Activated naive CD8-positive, alpha-beta T cell treated with anti-CD3 and anti-CD28 coated beads, Interleukin-2, amount 10 ng/mL, durations not matched to agents 7 days and 5 days (primary cell): ENCODE results near the gene COLEC11. TPM values are rescaled to one million over a fixed set of nuclear protein-coding genes. Genes with fewer than 3 reads are reported as not detected.
"Not testable (repeated sequence)": the region's sequence is repeated elsewhere in the genome, so short reads cannot be mapped to it uniquely, and the experiment has no call there.

Experiments
- ATAC-seq: fragments of 150-1000 bp; cut with Tn5 transposase; one replicate; pipeline ENCODE4 v1.10.0; 2021; ENCODE audit warnings: low read depth, moderate library complexity
- POLR2A ChIA-PET: fragments of 350-600 bp; sonication (Branson Sonifier 250); formaldehyde crosslinking; loops from one replicate; lab custom pipeline; 2021; ENCODE audit warnings: antibody characterized with exemption; lab: Charles Lee
- DNase-seq: peaks from one replicate; pipeline ENCODE4 v3.0.0; 2021
- H3K27ac Mint-ChIP-seq: one replicate; pipeline ENCODE4 v1.8.0; 2022; ENCODE audit warnings: mild to moderate bottlenecking, mixed read lengths
- H3K27me3 Mint-ChIP-seq: one replicate; pipeline ENCODE4 v1.8.0; 2022; ENCODE audit warnings: mild to moderate bottlenecking, moderate library complexity, mixed read lengths
- H3K36me3 Mint-ChIP-seq: one replicate; pipeline ENCODE4 v1.8.0; 2021; ENCODE audit warnings: mild to moderate bottlenecking, mixed read lengths
- H3K4me1 Mint-ChIP-seq: one replicate; pipeline ENCODE4 v1.8.0; 2021; ENCODE audit warnings: mixed read lengths
- H3K4me3 Mint-ChIP-seq: one replicate; pipeline ENCODE4 v1.8.0; 2022; ENCODE audit warnings: mild to moderate bottlenecking, moderate library complexity, mixed read lengths
- H3K9me3 Mint-ChIP-seq: one replicate; pipeline ENCODE4 v1.8.0; 2021; ENCODE audit warnings: mixed read lengths
- total RNA-seq, 2 experiments: library from RNA; stranded (reverse); gene quantifications; one replicate each; pipeline ENCODE4 v1.2.3, GENCODE V29; 2021

Gene COLEC11
- total RNA-seq, 2 experiments from 2014 or later, result 0.39 to 0.77 TPM

- Mint-ChIP-seq H3K36me3 (peaks cover 30% of the 10 kb centered on the region), H3K4me3 (peak overlapping the region; percentile 93), H3K9me3 (no peaks in the 10 kb centered on the region), H3K27me3 (no peaks in the 10 kb centered on the region), H3K4me1 (peaks cover 34% of the 10 kb centered on the region), H3K27ac (peak overlapping the region; percentile 91)
- ATAC-seq (no peak), DNase-seq (no peak)
- POLR2A ChIA-PET, result interaction anchor here (0.6 to 3.1 kb wide), 4 partner anchors 9 to 55 kb away, joined by 4 to 27 read pairs (median 14); partner anchors contain the start of genes ADI1 and RNASEH1
Observed at GRCh38 chr2:3574155-3574554, 20.8 kb upstream of the COLEC11 start.

DNA sequence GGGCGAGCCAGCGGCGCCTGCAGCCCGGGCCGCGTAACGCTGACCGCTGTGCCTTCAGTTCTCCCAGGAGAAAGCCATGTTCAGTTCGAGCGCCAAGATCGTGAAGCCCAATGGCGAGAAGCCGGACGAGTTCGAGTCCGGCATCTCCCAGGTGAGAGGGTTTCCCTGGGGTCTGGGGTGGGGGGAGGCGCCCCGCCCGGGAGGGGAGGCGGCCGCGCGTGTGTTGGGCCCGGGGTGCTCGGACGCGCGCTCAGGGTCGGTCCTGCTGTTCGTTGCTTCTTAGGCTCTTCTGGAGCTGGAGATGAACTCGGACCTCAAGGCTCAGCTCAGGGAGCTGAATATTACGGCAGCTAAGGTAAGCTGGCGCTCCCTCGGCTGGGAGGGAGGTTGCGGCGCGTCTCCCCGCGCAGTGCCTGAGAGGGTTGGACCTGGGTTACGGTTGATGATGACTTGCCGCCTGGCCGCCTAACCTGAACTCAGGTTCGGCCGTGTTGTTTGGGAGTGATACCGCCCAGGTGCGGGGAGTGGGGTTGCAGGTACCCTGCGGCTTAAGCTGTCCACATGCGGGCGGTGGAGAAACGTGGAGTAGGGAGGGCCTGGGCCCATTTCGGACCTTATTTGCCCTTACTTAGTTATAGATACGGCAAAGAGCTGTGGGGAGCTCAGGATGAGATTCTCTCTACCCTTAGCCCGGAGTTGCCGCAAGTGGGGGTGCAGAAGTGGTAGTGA, 19.2 kb upstream of the COLEC11 start:
- H3K36me3 Mint-ChIP-seq, result peaks cover 41% of the 10 kb centered on the region
- H3K4me1 Mint-ChIP-seq, result peaks cover 43% of the 10 kb centered on the region
- H3K9me3 Mint-ChIP-seq, result no peaks in the 10 kb centered on the region

GRCh38 chr2:3576263-3576630, 18.7 kb upstream of the COLEC11 start:
- Mint-ChIP-seq H3K4me1 (peaks cover 45% of the 10 kb centered on the region), H3K27ac (peak overlapping the region; percentile 91), H3K36me3 (peaks cover 41% of the 10 kb centered on the region), H3K4me3 (peak overlapping the region; percentile 93)
- not testable (repeated sequence) for DNase-seq, ATAC-seq, H3K9me3 Mint-ChIP-seq, H3K27me3 Mint-ChIP-seq
- POLR2A ChIA-PET, result interaction anchor here (0.7 to 3.1 kb wide), 8 partner anchors 19 to 197 kb away, joined by 3 to 27 read pairs (median 4); partner anchors contain the start of genes ADI1, RNASEH1 and TRAPPC12

More for the DNA sequence above, 19.2 kb upstream of the COLEC11 start:
- H3K4me3 Mint-ChIP-seq, result peak overlapping the region; percentile 93
- POLR2A ChIA-PET, result interaction anchor here (0.7 to 3.1 kb wide), 8 partner anchors 18 to 196 kb away, joined by 3 to 27 read pairs (median 4); partner anchors contain the start of genes ADI1, RNASEH1 and TRAPPC12
- ATAC-seq (peak; percentile 32), DNase-seq (no peak)
- peak overlapping the region; percentile 91 for H3K27ac Mint-ChIP-seq
- H3K27me3 Mint-ChIP-seq, result no peaks in the 10 kb centered on the region

DNA sequence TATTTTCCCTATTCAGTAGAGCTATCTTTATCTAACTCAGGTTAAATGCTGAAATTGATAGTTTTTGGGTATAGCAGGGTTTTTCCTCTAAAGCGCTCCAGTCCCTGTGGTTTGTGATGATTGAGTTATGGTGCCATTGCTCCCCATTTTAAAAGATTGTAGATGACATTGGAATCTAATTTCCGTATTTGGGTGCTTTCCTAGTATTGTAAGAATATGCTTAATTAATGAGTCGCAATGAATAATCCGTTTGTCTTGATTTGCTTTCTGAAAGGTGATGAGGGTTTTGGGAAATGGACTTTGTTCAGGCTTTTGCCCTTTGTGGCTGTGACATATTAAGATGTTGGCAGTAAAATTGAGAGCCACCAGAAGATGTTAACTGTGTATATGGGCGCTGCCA, 15.9 kb upstream of the COLEC11 start:
- H3K4me1 Mint-ChIP-seq, result peaks cover 45% of the 10 kb centered on the region
- DNase-seq, result no peak
- no peak for ATAC-seq
- peak overlapping the region; percentile 1 for H3K4me3 Mint-ChIP-seq
- no peaks in the 10 kb centered on the region for H3K9me3 Mint-ChIP-seq
- no peak overlapping the region for H3K27ac Mint-ChIP-seq
- no peaks in the 10 kb centered on the region for H3K27me3 Mint-ChIP-seq
- peaks cover 43% of the 10 kb centered on the region for H3K36me3 Mint-ChIP-seq
- POLR2A ChIA-PET, result interaction anchor here (1.0 to 1.1 kb wide), 2 partner anchors 20 to 21 kb away, joined by 3 to 6 read pairs; partner anchors contain the start of gene RNASEH1

- H3K27me3 Mint-ChIP-seq, result no peaks in the 10 kb centered on the region
- H3K36me3 Mint-ChIP-seq, result peaks cover 43% of the 10 kb centered on the region
- ATAC-seq (no peak), DNase-seq (no peak)
- POLR2A ChIA-PET, result no interaction called here
- no peak overlapping the region for H3K4me3 Mint-ChIP-seq
- no peaks in the 10 kb centered on the region for H3K9me3 Mint-ChIP-seq
- H3K27ac Mint-ChIP-seq, result no peak overlapping the region
- peaks cover 43% of the 10 kb centered on the region for H3K4me1 Mint-ChIP-seq
Observed at GRCh38 chr2:3580449-3580848, 14.5 kb upstream of the COLEC11 start.

DNA sequence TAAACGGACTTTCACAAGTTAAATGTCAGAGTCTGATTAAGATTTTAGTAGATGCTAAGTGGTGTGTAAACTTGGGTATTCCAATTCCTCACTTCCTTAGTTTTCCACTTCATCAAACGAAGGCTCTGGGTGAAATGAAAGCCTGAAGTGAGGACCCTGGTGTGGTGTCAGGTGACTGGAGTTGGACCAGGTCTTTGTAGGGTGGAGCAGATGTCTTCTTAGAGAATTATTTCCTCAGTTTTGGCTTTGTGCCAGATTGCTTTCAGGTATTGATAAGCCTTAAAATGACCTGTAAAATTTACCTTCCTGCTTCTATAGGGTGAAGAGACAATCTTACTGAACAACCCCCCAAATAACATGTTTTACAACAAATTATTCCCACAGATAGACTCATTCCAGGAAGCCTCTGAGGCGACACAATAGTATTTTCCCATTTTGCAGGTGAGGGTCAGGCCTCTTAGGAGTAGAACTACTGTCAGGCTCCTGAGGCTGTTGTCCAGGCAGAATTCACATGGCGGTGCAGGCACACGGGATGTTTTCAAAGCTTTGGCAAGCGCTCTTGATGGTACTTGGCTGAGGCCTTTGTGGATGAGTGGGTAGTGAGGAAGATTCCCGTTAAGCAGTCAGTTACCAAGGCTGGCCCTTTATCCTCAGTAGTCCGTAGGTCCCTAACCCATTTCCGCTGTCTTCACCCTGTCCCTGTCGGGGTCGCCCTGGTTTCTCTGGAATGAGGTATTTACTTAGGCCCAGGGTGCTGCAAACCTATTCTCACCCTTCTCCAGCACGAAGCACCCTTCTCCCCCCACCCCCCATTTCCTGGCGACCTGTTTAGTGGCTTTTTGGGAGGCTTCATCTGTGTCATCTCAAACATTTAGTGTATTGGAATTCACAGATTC, 13.3 kb upstream of the COLEC11 start:
- POLR2A ChIA-PET, result no interaction called here
- Mint-ChIP-seq H3K27ac (no peak overlapping the region), H3K4me3 (no peak overlapping the region), H3K27me3 (no peaks in the 10 kb centered on the region), H3K36me3 (peaks cover 33% of the 10 kb centered on the region), H3K9me3 (no peaks in the 10 kb centered on the region), H3K4me1 (peaks cover 34% of the 10 kb centered on the region)
- DNase-seq (no peak), ATAC-seq (no peak)

DNA sequence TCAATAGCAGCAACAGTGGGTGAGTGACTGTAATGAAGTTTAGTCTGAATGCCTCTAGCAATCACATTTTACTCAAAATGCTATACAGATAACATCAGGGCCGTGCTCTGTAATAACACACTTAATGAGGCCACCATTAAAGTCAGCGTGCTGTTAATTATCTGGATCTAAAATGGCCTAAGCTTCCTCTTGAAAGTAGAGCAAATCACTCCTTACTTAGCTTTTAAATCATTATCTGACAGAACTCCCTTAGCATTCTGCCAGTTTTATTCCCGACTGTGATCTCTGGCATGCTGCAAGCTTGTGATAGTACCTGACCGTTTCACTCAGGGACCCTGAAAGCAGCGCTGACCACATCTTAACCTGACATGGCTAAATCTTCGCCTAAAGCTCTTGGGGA, 10.8 kb upstream of the COLEC11 start:
- peaks cover 14% of the 10 kb centered on the region for H3K36me3 Mint-ChIP-seq
- H3K27me3 Mint-ChIP-seq, result no peaks in the 10 kb centered on the region
- no peaks in the 10 kb centered on the region for H3K9me3 Mint-ChIP-seq
- POLR2A ChIA-PET, result no interaction called here
- H3K4me3 Mint-ChIP-seq, result no peak overlapping the region
- DNase-seq (no peak), ATAC-seq (no peak)
- H3K4me1 Mint-ChIP-seq, result peaks cover 16% of the 10 kb centered on the region
- no peak overlapping the region for H3K27ac Mint-ChIP-seq

GRCh38 chr2:3584608-3585260, 10.2 kb upstream of the COLEC11 start:
- Mint-ChIP-seq H3K9me3 (no peaks in the 10 kb centered on the region), H3K4me3 (no peak overlapping the region), H3K27ac (no peak overlapping the region), H3K36me3 (peaks cover 9% of the 10 kb centered on the region), H3K27me3 (no peaks in the 10 kb centered on the region), H3K4me1 (peaks cover 11% of the 10 kb centered on the region)
- ATAC-seq (no peak), DNase-seq (no peak)
- POLR2A ChIA-PET, result no interaction called here

DNA sequence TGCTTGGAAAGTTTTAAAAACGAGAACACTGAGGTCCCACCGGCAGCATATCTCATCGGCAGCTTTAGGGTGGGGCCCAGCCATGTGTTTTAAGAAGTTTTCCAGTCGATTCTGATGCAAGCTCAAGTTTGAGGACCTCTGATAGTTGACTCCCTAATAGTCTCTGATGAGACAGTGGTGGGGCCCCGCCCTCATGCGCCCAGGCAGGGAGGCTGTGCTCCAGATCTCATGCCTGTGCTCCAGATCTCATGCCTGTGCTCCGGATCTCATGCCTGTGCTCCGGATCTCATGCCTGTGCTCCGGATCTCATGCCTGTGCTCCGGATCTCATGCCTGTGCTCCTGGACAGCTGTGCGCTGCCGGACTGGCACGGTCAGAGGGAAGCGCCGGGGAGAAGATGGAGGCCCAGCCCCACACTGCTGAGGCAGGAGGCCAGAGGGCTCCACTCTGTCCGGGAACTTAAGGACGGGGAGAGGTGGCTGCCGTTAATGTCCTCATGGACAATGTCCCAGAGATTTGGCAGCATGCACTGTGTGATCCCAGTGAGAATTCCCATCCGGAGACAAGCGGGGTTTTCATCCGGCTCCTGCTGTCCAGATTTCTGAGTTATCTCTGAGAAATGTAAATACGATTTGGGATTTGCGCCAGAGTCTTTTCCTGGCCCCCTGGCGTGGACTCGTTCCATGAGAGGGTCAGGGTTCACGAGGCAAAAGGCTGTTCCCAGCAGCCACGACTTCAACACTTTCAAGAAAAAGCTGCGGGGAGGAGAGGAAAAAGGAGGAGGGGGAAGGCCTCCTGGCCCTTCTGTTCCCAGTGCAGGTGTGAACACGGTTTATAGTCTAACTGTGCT, 9.4 kb upstream of the COLEC11 start:
- H3K4me1 Mint-ChIP-seq, result peaks cover 8% of the 10 kb centered on the region
- no peaks in the 10 kb centered on the region for H3K9me3 Mint-ChIP-seq
- POLR2A ChIA-PET, result no interaction called here
- ATAC-seq (no peak), DNase-seq (no peak)
- H3K27ac Mint-ChIP-seq, result no peak overlapping the region
- H3K36me3 Mint-ChIP-seq, result peaks cover 4% of the 10 kb centered on the region
- no peak overlapping the region for H3K4me3 Mint-ChIP-seq
- H3K27me3 Mint-ChIP-seq, result no peaks in the 10 kb centered on the region

DNA sequence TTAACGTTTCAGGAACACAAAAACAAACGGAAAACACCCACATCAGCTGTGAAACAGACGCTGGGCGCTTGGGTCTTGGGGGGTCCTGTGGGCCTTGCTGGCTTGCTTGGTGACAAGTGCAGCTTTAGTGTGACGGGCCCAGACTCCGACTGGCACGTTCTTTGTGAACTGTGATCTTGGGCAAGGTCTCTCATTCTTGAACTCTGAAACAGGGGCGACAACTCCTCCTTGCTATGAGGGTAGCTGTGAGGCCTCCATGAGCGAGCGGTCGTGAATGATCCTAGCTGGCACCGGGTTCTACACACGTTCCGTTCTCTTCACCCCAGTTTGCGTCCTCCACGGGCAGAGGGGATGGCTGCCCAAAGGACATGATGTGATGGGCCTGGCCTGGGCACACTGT, 8.7 kb upstream of the COLEC11 start:
- Mint-ChIP-seq H3K9me3 (no peaks in the 10 kb centered on the region), H3K27me3 (no peaks in the 10 kb centered on the region), H3K4me3 (no peak overlapping the region), H3K36me3 (peaks cover 3% of the 10 kb centered on the region), H3K4me1 (peaks cover 4% of the 10 kb centered on the region), H3K27ac (no peak overlapping the region)
- ATAC-seq (no peak), DNase-seq (no peak)
- POLR2A ChIA-PET, result no interaction called here

GRCh38 chr2:3587021-3587420, 7.9 kb upstream of the COLEC11 start:
- DNase-seq (no peak), ATAC-seq (no peak)
- Mint-ChIP-seq H3K4me3 (no peak overlapping the region), H3K4me1 (peaks cover 2% of the 10 kb centered on the region), H3K27ac (no peak overlapping the region), H3K9me3 (no peaks in the 10 kb centered on the region), H3K27me3 (no peaks in the 10 kb centered on the region), H3K36me3 (no peaks in the 10 kb centered on the region)
- POLR2A ChIA-PET, result no interaction called here

- no peak for ATAC-seq
- Mint-ChIP-seq H3K4me3 (no peak overlapping the region), H3K27me3 (no peaks in the 10 kb centered on the region), H3K36me3 (no peaks in the 10 kb centered on the region), H3K27ac (no peak overlapping the region), H3K9me3 (no peaks in the 10 kb centered on the region), H3K4me1 (peaks cover 2% of the 10 kb centered on the region)
- no peak for DNase-seq
- POLR2A ChIA-PET, result no interaction called here
Observed at GRCh38 chr2:3587432-3587831, 7.5 kb upstream of the COLEC11 start.
